ENCODE results near the gene FKBP8. TPM values are rescaled to one million over a fixed set of nuclear protein-coding genes. Genes with fewer than 3 reads are reported as not detected.

FKBP8 gene
- total and polyA plus RNA-seq, 2 of the 4 experiments (the other 2 are of a cell fraction), result 153 to 289 TPM

DNA sequence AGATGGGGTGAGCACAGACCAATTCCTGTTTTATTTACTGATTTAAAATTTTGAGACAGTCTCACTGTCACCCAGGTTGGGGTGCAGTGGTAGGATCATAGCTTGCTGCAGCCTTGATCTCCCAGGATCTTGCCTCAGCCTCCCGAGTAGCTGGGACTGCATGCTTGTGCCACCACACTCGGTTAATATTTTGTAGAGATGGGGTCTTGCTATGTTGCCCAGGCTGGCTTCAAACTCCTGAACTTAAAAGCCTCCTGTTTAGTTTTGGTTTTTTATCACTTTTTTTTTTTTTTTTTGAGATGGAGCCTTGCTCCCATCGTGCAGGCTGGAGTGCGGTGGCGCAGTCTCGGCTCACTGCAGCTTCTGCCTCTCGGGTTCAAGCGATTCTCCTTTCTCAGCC, 33.0 kb upstream of the FKBP8 start:
- no peak overlapping the region for H2BK120ac ChIP-seq (ENCODE audit: low read depth, low read length)
- no peak overlapping the region for H2AK9ac ChIP-seq (replicated peaks; ENCODE audit: low read depth, low read length, poor library complexity)
- no peak overlapping the region for H2AFZ ChIP-seq (replicated peaks; ENCODE audit: low read length, poor library complexity)
- 100% methylated on average over 1 of the region's 8 CpGs; no CpG with 5 or more reads in 1 of the 2 experiments for WGBS, 2 experiments (ENCODE audit: extremely low coverage in 2 of 2, insufficient read length in 1 of 2)
- no peak overlapping the region for H4K91ac ChIP-seq (ENCODE audit: insufficient read depth, low read depth, low read length)
- no peak overlapping the region for H3K23ac ChIP-seq (ENCODE audit: low read depth, low read length)
- no peaks in the 10 kb centered on the region for H3K27me3 ChIP-seq (ENCODE audit: control insufficient read depth, insufficient read depth, low read length)
- TF ChIP-seq MAFK (IDR thresholded peaks at IDR 0.05; ENCODE audit: low read depth, low read length) (no peak), POLR2A (IDR thresholded peaks at IDR 0.05; ENCODE audit: low read depth, low read length) (no peak), MXI1 (IDR thresholded peaks at IDR 0.05; ENCODE audit: borderline replicate concordance, low read depth, low read length) (no peak), SMC3 (IDR thresholded peaks at IDR 0.05; ENCODE audit: low read depth, low read length) (no peak), RAD21 (IDR thresholded peaks at IDR 0.05; ENCODE audit: low read length) (no peak), CEBPB (IDR thresholded peaks at IDR 0.05; ENCODE audit: low read depth, low read length) (no peak), BHLHE40 (IDR thresholded peaks at IDR 0.05; ENCODE audit: low read depth, low read length) (no peak), FOS (IDR thresholded peaks at IDR 0.05; ENCODE audit: low read depth, low read length) (no peak), NFE2L2 (IDR thresholded peaks at IDR 0.05; ENCODE audit: low read depth, low read length) (no peak), CHD1 (IDR thresholded peaks at IDR 0.05; ENCODE audit: low read depth, low read length) (no peak), RCOR1 (IDR thresholded peaks at IDR 0.05; ENCODE audit: insufficient replicate concordance, low read length) (no peak)
- TF ChIP-seq, protein P1, sequence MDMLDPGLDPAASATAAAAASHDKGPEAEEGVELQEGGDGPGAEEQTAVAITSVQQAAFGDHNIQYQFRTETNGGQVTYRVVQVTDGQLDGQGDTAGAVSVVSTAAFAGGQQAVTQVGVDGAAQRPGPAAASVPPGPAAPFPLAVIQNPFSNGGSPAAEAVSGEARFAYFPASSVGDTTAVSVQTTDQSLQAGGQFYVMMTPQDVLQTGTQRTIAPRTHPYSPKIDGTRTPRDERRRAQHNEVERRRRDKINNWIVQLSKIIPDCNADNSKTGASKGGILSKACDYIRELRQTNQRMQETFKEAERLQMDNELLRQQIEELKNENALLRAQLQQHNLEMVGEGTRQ (IDR thresholded peaks at IDR 0.05; ENCODE audit: low read depth, low read length), result no peak
- TF ChIP-seq, protein P2, sequence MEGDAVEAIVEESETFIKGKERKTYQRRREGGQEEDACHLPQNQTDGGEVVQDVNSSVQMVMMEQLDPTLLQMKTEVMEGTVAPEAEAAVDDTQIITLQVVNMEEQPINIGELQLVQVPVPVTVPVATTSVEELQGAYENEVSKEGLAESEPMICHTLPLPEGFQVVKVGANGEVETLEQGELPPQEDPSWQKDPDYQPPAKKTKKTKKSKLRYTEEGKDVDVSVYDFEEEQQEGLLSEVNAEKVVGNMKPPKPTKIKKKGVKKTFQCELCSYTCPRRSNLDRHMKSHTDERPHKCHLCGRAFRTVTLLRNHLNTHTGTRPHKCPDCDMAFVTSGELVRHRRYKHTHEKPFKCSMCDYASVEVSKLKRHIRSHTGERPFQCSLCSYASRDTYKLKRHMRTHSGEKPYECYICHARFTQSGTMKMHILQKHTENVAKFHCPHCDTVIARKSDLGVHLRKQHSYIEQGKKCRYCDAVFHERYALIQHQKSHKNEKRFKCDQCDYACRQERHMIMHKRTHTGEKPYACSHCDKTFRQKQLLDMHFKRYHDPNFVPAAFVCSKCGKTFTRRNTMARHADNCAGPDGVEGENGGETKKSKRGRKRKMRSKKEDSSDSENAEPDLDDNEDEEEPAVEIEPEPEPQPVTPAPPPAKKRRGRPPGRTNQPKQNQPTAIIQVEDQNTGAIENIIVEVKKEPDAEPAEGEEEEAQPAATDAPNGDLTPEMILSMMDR (conservative IDR thresholded peaks at IDR 0.05; ENCODE audit: low read depth, low read length), result no peak
- TF ChIP-seq, protein P3, sequence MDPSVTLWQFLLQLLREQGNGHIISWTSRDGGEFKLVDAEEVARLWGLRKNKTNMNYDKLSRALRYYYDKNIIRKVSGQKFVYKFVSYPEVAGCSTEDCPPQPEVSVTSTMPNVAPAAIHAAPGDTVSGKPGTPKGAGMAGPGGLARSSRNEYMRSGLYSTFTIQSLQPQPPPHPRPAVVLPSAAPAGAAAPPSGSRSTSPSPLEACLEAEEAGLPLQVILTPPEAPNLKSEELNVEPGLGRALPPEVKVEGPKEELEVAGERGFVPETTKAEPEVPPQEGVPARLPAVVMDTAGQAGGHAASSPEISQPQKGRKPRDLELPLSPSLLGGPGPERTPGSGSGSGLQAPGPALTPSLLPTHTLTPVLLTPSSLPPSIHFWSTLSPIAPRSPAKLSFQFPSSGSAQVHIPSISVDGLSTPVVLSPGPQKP (IDR thresholded peaks at IDR 0.05; ENCODE audit: borderline replicate concordance, low read depth, low read length), result no peak
- POLR2A ChIA-PET (ENCODE audit: unreplicated experiment), result interaction anchor here (0.5 kb wide), 1 partner anchor 18 kb away, joined by 3 read pairs; no protein-coding TSS in a partner anchor
- H3K4ac ChIP-seq (ENCODE audit: low read depth, low read length), result no peak overlapping the region
- peaks cover 40% of the 10 kb centered on the region for H3K36me3 ChIP-seq (ENCODE audit: control insufficient read depth, insufficient read depth, low read length)
- dilution Hi-C loops (cut with HindIII; ENCODE audit: low sequenced_read_pairs, unreplicated experiment) (no loop called here), in situ Hi-C loops (cut with MboI; ENCODE audit: low sequenced_read_pairs) (loop anchor here (10.0 kb wide), 1 partner anchor 122 kb away; no protein-coding TSS in a partner anchor), intact Hi-C loops (cut with micrococcal nuclease) (no loop called here)
- no peak overlapping the region for H4K8ac ChIP-seq (ENCODE audit: low read depth in 2 of 2, low read length in 2 of 2)
- peaks cover 11% of the 10 kb centered on the region for H3K9me1 ChIP-seq (ENCODE audit: insufficient read depth, low read length)
- H3K4me1 ChIP-seq (ENCODE audit: control insufficient read depth, insufficient read depth, low read length), result peaks cover 10% of the 10 kb centered on the region
- CTCF ChIA-PET, result interaction anchor here (1.0 kb wide), 1 partner anchor 13 kb away, joined by 3 read pairs; no protein-coding TSS in a partner anchor
- H3K9ac ChIP-seq (ENCODE audit: low read depth, low read length), result no peak overlapping the region
- no peak overlapping the region for H2BK5ac ChIP-seq (ENCODE audit: low read depth, low read length, poor library complexity, severe bottlenecking)
- H2BK15ac ChIP-seq (ENCODE audit: low read depth, low read length), result no peak overlapping the region
- H3K14ac ChIP-seq (replicated peaks; ENCODE audit: low read depth, low read length), result no peak overlapping the region
- H3K9me3 ChIP-seq (ENCODE audit: control insufficient read depth, insufficient read depth, low read length), result no peaks in the 10 kb centered on the region
- H2BK20ac ChIP-seq (ENCODE audit: low read depth, low read length), result no peak overlapping the region
- H3K79me1 ChIP-seq (ENCODE audit: low read depth in 1 of 2, low read length in 2 of 2), result peaks cover 18 to 41% of the 10 kb centered on the region in 2 experiments; a peak in 3 of 4 replicates
- no peak overlapping the region for H3K4me2 ChIP-seq (ENCODE audit: low read depth, low read length)
- no peak overlapping the region for H3K56ac ChIP-seq (ENCODE audit: extremely low read depth, insufficient read depth, low read length)
- ATAC-seq (ENCODE audit: low read depth) (no peak), DNase-seq (no peak)
- no peak overlapping the region for H2AK5ac ChIP-seq (ENCODE audit: low read depth, low read length)
- H3K18ac ChIP-seq (ENCODE audit: low read depth, low read length), result no peak overlapping the region
- H3K27ac ChIP-seq (ENCODE audit: insufficient read depth, low read length), result no peak overlapping the region
- no peak overlapping the region for H4K5ac ChIP-seq (ENCODE audit: low read depth, low read length)
- H4K20me1 ChIP-seq (ENCODE audit: insufficient read depth, low read length), result peaks cover 55% of the 10 kb centered on the region
- no TSS peak for BruUV-seq (replicated peaks)
- H3K4me3 ChIP-seq (ENCODE audit: insufficient read depth, low read depth, low read length), result no peak overlapping the region

Data from IMR-90 (cell line).